Tibial artery (tissue), 4 donors: Measurements from ENCODE around the gene HOPX.
"Not testable (repeated sequence)": the region's sequence is repeated elsewhere in the genome, so short reads cannot be mapped to it uniquely, and the experiment has no call there.

Experiments used
- DNase-seq, 2 donors: peaks; one replicate each; pipeline ENCODE4 v3.0.0-alpha.2; 2019
- H3K27ac ChIP-seq, 2 donors: fragments of 200-600 bp; sonication (generic) in 1 of 2; 1 replicate in 1 of 2; 2 replicates in 1 of 2; pipeline ENCODE4 v1.5.1; 2018 to 2019; ENCODE audit warnings: mild to moderate bottlenecking in 1 of 2
- H3K27me3 ChIP-seq, 2 donors: fragments of 200-600 bp; sonication (generic) in 1 of 2; one replicate each; pipeline versions ENCODE4 v1.5.1 to v1.6.0; 2016 to 2019
- H3K36me3 ChIP-seq, 3 donors: fragments of 200-600 bp; sonication (generic) in 2 of 3; one replicate each; pipeline ENCODE4 v1.5.1; 2016 to 2019; ENCODE audit warnings: mild to moderate bottlenecking in 2 of 3
- H3K4me1 ChIP-seq, 4 donors: fragments of 200-600 bp; sonication (generic) in 2 of 4; 1 replicate in 3 of 4; 2 replicates in 1 of 4; pipeline ENCODE4 v1.5.1; 2016 to 2019
- H3K4me3 ChIP-seq, 2 donors: fragments of 200-600 bp; sonication (generic) in 1 of 2; 1 replicate in 1 of 2; 2 replicates in 1 of 2; pipeline ENCODE4 v1.5.1; 2018 to 2019; ENCODE audit warnings: mild to moderate bottlenecking in 2 of 2
- H3K9me3 ChIP-seq, 3 donors: fragments of 200-600 bp; sonication (generic) in 1 of 3; one replicate each; pipeline ENCODE4 v1.5.1; 2016 to 2019
- intact Hi-C: fragments of 100-400 bp; cut with DNase I; formaldehyde crosslinking; loops from one replicate; pipeline ENCODE4 v1.15.0; 2023; ENCODE audit warnings: low total_unique reads
- TF ChIP-seq, protein P1 (sequence below), 2 experiments: fragments of 200-600 bp in 1 of 2; fragments of 450-650 bp in 1 of 2; IDR thresholded peaks; one replicate each; pipeline ENCODE4 v1.5.1; 2017 to 2019; ENCODE audit warnings: antibody characterized with exemption in 2 of 2, mild to moderate bottlenecking in 1 of 2, moderate library complexity in 1 of 2

Gene HOPX

DNA sequence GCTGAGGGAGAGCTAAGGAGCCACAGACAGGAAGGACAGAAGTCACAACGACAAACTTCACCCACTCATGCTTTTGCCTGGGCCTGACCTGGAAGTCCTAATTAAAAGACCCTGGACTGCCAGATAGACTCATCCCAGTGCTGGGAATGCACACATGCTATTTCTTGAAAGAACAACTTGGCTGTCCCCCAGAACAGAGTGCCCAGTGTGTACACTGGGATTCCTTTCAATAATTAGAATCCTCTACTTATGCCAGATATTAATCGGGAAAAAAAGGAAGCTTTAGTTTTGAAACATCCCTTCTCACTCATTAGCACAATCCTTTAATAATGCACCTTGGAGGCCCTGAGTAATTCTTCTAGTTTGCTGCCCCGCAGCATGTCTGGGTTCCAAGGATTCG lies 3.4 kb downstream of the HOPX start:
- no peaks in the 10 kb centered on the region for H3K36me3 ChIP-seq
- peaks cover 0 to 11% of the 10 kb centered on the region in 2 donors for H3K27me3 ChIP-seq
- H3K9me3 ChIP-seq = no peaks in the 10 kb centered on the region
- TF ChIP-seq, protein P1, sequence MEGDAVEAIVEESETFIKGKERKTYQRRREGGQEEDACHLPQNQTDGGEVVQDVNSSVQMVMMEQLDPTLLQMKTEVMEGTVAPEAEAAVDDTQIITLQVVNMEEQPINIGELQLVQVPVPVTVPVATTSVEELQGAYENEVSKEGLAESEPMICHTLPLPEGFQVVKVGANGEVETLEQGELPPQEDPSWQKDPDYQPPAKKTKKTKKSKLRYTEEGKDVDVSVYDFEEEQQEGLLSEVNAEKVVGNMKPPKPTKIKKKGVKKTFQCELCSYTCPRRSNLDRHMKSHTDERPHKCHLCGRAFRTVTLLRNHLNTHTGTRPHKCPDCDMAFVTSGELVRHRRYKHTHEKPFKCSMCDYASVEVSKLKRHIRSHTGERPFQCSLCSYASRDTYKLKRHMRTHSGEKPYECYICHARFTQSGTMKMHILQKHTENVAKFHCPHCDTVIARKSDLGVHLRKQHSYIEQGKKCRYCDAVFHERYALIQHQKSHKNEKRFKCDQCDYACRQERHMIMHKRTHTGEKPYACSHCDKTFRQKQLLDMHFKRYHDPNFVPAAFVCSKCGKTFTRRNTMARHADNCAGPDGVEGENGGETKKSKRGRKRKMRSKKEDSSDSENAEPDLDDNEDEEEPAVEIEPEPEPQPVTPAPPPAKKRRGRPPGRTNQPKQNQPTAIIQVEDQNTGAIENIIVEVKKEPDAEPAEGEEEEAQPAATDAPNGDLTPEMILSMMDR (IDR thresholded peaks at IDR 0.05) = no peak
- no peak overlapping the region for H3K4me3 ChIP-seq
- H3K4me1 ChIP-seq = no peaks in the 10 kb centered on the region
- intact Hi-C loops = no loop called here
- DNase-seq = no peak
- no peak overlapping the region for H3K27ac ChIP-seq

GRCh38 chr4:56674984-56675383 lies 6.1 kb downstream of the HOPX start:
- intact Hi-C loops = no loop called here
- TF ChIP-seq, protein P1 (IDR thresholded peaks at IDR 0.05) = no peak
- H3K4me3 ChIP-seq = no peak overlapping the region
- H3K27ac ChIP-seq = no peak overlapping the region
- H3K36me3 ChIP-seq = no peaks in the 10 kb centered on the region
- peaks cover 0 to 9% of the 10 kb centered on the region in 2 donors for H3K27me3 ChIP-seq
- H3K9me3 ChIP-seq = no peaks in the 10 kb centered on the region
- H3K4me1 ChIP-seq = no peaks in the 10 kb centered on the region
- no peak for DNase-seq

GRCh38 chr4:56671860-56672259 lies 9.2 kb downstream of the HOPX start:
- TF ChIP-seq, protein P1 (IDR thresholded peaks at IDR 0.05) = no peak
- Histone ChIP-seq H3K27ac (no peak overlapping the region), H3K4me1 (no peaks in the 10 kb centered on the region), H3K9me3 (peaks cover 0 to 4% (median 0%) of the 10 kb centered on the region in 3 donors), H3K36me3 (no peaks in the 10 kb centered on the region), H3K27me3 (peaks cover 0 to 9% of the 10 kb centered on the region in 2 donors), H3K4me3 (no peak overlapping the region)
- intact Hi-C loops = no loop called here
- no peak for DNase-seq

DNA sequence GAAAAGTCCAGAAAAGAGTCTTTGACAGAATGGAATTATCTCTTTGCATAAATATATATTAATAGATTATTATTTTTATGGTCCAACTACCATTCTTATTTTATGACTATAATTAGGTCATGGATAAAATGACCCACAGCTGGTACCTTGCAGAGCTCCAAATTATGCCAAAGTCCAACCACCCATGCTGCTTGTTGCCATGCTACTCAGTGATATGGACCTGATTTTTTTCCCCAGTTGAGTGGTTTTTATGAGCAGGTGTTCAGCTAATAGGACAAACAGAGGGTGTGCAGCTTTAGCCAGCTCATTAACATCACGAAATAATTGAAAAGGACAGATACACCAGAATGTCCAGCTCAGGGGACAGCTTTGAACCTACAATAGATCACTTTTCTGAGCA lies 9.7 kb downstream of the HOPX start:
- H3K27me3 ChIP-seq = peaks cover 0 to 9% of the 10 kb centered on the region in 2 donors
- intact Hi-C loops = no loop called here
- DNase-seq = no peak
- no peaks in the 10 kb centered on the region for H3K36me3 ChIP-seq
- TF ChIP-seq, protein P1 (IDR thresholded peaks at IDR 0.05) = no peak
- H3K4me3 ChIP-seq = no peak overlapping the region
- H3K9me3 ChIP-seq = peaks cover 0 to 4% (median 0%) of the 10 kb centered on the region in 3 donors
- H3K4me1 ChIP-seq = no peaks in the 10 kb centered on the region
- no peak overlapping the region for H3K27ac ChIP-seq

DNA sequence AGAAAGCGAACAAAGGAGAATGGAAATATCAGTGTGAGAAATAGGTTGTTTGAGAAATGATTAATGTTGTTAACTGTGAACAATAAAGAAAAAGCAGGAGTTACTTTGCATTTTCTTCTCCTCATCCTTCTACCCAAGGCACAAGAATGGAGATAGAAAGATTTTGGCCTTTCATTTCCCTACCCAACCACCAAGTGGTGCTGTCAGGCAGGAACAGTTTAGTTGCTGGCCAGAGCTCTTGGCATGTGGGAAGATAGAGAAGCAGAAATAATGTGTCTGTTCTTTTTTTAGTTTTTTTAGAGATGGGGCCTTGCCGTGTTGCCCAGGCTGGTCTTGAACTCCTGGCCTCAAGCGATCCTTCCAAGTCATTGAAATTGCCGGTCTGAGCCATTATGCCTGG lies 12.8 kb downstream of the HOPX start:
- Histone ChIP-seq H3K27me3 (no peaks in the 10 kb centered on the region), H3K27ac (no peak overlapping the region), H3K9me3 (peaks cover 0 to 4% (median 0%) of the 10 kb centered on the region in 3 donors), H3K36me3 (no peaks in the 10 kb centered on the region), H3K4me3 (no peak overlapping the region), H3K4me1 (no peaks in the 10 kb centered on the region)
- intact Hi-C loops = no loop called here
- DNase-seq = no peak
- TF ChIP-seq, protein P1 (IDR thresholded peaks at IDR 0.05) = peak in 1 of 2 experiments; percentile 8

- H3K9me3 ChIP-seq, H3K4me1 ChIP-seq, intact Hi-C loops, DNase-seq, H3K27me3 ChIP-seq, H3K27ac ChIP-seq, H3K4me3 ChIP-seq, H3K36me3 ChIP-seq: not testable (repeated sequence)
These were observed 13.7 kb downstream of the HOPX start for GRCh38 chr4:56667396-56667795.
